Lung (tissue), 12 donors: ENCODE data around the gene CYP2S1. TPM values are rescaled to one million over a fixed set of nuclear protein-coding genes. Genes with fewer than 3 reads are reported as not detected.

ENCODE experiments used
- ATAC-seq: fragments of 200-7000 bp; cut with Tn5 transposase; one replicate; pipeline ENCODE4 v1.9.1; 2020; ENCODE audit warnings: moderate number of reproducible peaks; ENCODE audit not compliant: insufficient read depth, low FRiP score
- DNase-seq, 3 donors: peaks; one replicate each; pipeline ENCODE4 v3.0.0-alpha.2; 2013 to 2017
- H3K27ac ChIP-seq, 2 donors: one replicate each; pipeline ENCODE4 v1.5.1; 2013; ENCODE audit warnings: mild to moderate bottlenecking in 2 of 2, moderate library complexity in 2 of 2, control low read depth in 1 of 2, inconsistent platforms in 1 of 2, low read depth in 1 of 2, low read length in 1 of 2
- H3K27me3 ChIP-seq, 3 donors: one replicate each; pipeline ENCODE4 v1.5.1; 2013; ENCODE audit warnings: low read length in 2 of 3; ENCODE audit not compliant: control insufficient read depth in 3 of 3, insufficient read depth in 3 of 3
- H3K36me3 ChIP-seq, 4 donors: one replicate each; pipeline ENCODE4 v1.5.1; 2013; ENCODE audit warnings: low read length in 4 of 4, mild to moderate bottlenecking in 1 of 4, moderate library complexity in 1 of 4; ENCODE audit not compliant: control insufficient read depth in 4 of 4, insufficient read depth in 4 of 4
- H3K4me1 ChIP-seq, 5 donors: one replicate each; pipeline ENCODE4 v1.5.1; 2013; ENCODE audit warnings: low read length in 5 of 5, mild to moderate bottlenecking in 2 of 5, moderate library complexity in 1 of 5; ENCODE audit not compliant: control insufficient read depth in 5 of 5, insufficient read depth in 5 of 5
- H3K4me3 ChIP-seq: one replicate; pipeline ENCODE4 v1.5.1; 2013; ENCODE audit warnings: mild to moderate bottlenecking, control low read depth, moderate library complexity
- H3K9ac ChIP-seq, 2 donors: one replicate each; pipeline ENCODE4 v1.5.1; 2013; ENCODE audit warnings: low read length in 2 of 2, control low read depth in 1 of 2; ENCODE audit not compliant: insufficient read depth in 1 of 2
- H3K9me3 ChIP-seq, 4 donors: one replicate each; pipeline ENCODE4 v1.5.1; 2013; ENCODE audit warnings: low read length in 3 of 4, mild to moderate bottlenecking in 1 of 4, moderate library complexity in 1 of 4; ENCODE audit not compliant: control insufficient read depth in 4 of 4, insufficient read depth in 3 of 4
- WGBS, 2 donors: extraction: QIAGEN DNeasy Blood & Tissue Kit; methylation state at CpG; one replicate each; pipeline ENCODE4 v1.1.7; 2013; 5-methylcytosine and 5-hydroxymethylcytosine counted together
- polyA plus RNA-seq, 2 donors: library from polyadenylated mRNA; stranded (reverse); fragments of 200-250 nt; gene quantifications; one replicate each; pipeline ENCODE4 v1.2.1, GENCODE V29; 2013
- total RNA-seq, 2 donors: library from RNA; depleted of rRNA in 1 of 2; stranded (reverse); fragments of >200 nt in 1 of 2; gene quantifications; one replicate each; pipeline ENCODE4 v1.2.1, GENCODE V29; 2014 to 2021
- TF ChIP-seq, protein P1 (sequence below): IDR thresholded peaks from 2 replicates; pipeline ENCODE4 v1.5.1; 2012; ENCODE audit warnings: mild to moderate bottlenecking; ENCODE audit errors: control extremely low read depth, extremely low read depth
- donor health status: control.
- donor health status: control.
- donor health status: Bipolar disorder and iron deficiency.
- donor health status: healthy.
- donor health status: DM: yes; HTN: yes; CAD: no.

CYP2S1 gene
- total and polyA plus RNA-seq, 4 donors: 5.2 to 13.2 (median 7.5) TPM

DNA sequence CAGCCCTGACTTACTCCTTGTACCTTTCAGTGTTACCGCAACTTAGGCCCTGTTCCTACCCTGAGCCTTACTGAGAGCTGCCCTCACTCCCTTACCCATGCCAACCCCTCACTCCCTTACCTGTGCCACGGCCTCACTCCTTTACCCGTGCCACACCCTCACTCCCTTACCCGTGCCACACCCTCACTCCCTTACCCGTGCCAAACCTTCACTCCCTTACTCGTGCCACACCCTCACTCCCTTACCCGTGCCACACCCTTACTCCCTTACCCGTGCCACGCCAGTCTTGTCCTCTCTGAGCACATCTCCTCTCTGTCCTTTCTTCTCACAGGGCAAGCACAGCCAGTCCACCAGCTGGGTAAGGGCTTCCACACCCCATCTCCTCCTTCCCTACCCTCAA, 46.3 kb downstream of the CYP2S1 start:
- 84 to 85% methylated on average over 9 of the region's 9 CpGs for WGBS, 2 donors
- Histone ChIP-seq H3K9ac (no peak overlapping the region), H3K9me3 (no peaks in the 10 kb centered on the region), H3K4me1 (peaks cover 0 to 4% (median 0%) of the 10 kb centered on the region in 5 donors), H3K27ac (no peak overlapping the region), H3K4me3 (no peak overlapping the region), H3K27me3 (no peaks in the 10 kb centered on the region), H3K36me3 (peaks cover 0 to 36% (median 18%) of the 10 kb centered on the region in 4 donors)
- ATAC-seq: no peak
- no peak for DNase-seq
- TF ChIP-seq, protein P1, sequence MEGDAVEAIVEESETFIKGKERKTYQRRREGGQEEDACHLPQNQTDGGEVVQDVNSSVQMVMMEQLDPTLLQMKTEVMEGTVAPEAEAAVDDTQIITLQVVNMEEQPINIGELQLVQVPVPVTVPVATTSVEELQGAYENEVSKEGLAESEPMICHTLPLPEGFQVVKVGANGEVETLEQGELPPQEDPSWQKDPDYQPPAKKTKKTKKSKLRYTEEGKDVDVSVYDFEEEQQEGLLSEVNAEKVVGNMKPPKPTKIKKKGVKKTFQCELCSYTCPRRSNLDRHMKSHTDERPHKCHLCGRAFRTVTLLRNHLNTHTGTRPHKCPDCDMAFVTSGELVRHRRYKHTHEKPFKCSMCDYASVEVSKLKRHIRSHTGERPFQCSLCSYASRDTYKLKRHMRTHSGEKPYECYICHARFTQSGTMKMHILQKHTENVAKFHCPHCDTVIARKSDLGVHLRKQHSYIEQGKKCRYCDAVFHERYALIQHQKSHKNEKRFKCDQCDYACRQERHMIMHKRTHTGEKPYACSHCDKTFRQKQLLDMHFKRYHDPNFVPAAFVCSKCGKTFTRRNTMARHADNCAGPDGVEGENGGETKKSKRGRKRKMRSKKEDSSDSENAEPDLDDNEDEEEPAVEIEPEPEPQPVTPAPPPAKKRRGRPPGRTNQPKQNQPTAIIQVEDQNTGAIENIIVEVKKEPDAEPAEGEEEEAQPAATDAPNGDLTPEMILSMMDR: no peak

DNA sequence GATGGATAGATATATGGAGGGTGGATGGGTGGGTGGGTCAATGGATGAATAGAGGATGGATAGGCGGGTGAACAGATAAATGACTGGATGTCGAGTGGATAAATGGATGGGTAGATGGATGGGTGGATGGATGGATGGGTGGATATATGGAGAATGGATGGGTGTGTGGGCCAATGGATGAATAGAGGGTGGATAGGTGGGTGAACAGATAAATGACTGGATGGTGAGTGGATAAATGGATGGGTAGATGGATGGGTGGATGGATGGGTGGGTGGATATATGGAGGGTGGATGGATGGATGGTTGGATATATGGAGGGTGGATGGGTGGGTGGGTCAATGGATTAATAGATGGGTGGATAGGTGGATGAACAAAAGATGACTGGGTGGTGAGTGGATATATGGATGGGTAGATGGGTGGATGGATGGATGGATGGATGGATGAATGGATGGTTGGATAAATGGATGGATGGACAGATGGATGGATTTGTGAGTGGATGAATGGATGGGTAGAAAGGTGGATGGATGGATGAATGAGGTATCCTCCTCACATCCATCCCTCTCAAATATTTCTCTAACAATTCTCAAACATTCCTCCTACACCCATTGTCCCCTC, 47.0 kb downstream of the CYP2S1 start:
- Histone ChIP-seq H3K4me3 (no peak overlapping the region), H3K27me3 (no peaks in the 10 kb centered on the region), H3K27ac (no peak overlapping the region), H3K9me3 (no peaks in the 10 kb centered on the region), H3K36me3 (peaks cover 0 to 32% (median 17%) of the 10 kb centered on the region in 4 donors), H3K9ac (no peak overlapping the region), H3K4me1 (peaks cover 0 to 4% (median 0%) of the 10 kb centered on the region in 5 donors)
- WGBS, 2 donors: 93 to 96% methylated on average over 2 of the region's 2 CpGs
- DNase-seq: no peak
- no peak for ATAC-seq
- TF ChIP-seq, protein P1: no peak

DNA sequence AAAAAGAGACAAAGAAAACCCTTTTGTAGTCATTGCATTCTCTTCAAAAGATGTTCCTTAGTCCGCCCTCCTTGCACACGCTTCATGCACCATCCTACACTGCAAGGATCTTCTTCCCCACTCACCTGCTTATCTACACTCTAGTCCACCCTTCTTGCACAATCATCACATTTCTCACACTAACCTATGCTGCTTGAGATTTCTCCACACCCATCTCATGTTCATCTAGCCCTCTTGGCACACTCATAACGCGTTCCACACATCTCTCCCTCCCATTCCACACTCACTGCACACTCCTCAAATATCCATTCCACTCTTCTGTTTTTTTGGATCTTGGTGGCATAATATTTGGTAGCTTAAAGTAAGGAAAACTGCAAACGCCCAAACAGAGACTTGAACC, 48.8 kb downstream of the CYP2S1 start:
- 83 to 92% methylated on average over 5 of the region's 5 CpGs for WGBS, 2 donors

More for the DNA sequence above, 48.8 kb downstream of the CYP2S1 start:
- Histone ChIP-seq H3K36me3 (peaks cover 0 to 26% (median 19%) of the 10 kb centered on the region in 4 donors), H3K4me3 (no peak overlapping the region), H3K4me1 (peaks cover 0 to 4% (median 0%) of the 10 kb centered on the region in 5 donors), H3K27ac (no peak overlapping the region), H3K27me3 (no peaks in the 10 kb centered on the region), H3K9ac (no peak overlapping the region), H3K9me3 (no peaks in the 10 kb centered on the region)
- TF ChIP-seq, protein P1: no peak
- no peak for ATAC-seq
- DNase-seq: no peak
